ENCODE measurements around the gene CABP5.
A peak's percentile ranks its signal among the peaks of the same experiment; 100 is the strongest.
"Not testable (repeated sequence)": the region's sequence is repeated elsewhere in the genome, so short reads cannot be mapped to it uniquely, and the experiment has no call there.

Gene CABP5

GRCh38 chr19:48043675-48044258 lies at the start of gene CABP5:
Gene CABP5, minus strand, starts transcription at chr19:48044079. Its CDS starts 157 bp downstream, at chr19:48043922.
- no peaks in the 10 kb centered on the region for H3K36me3 ChIP-seq (ENCODE audit: insufficient read depth, low read length)
- no peaks in the 10 kb centered on the region for H3K9me3 ChIP-seq (ENCODE audit: low read length)
- H3K4me1 ChIP-seq (ENCODE audit: insufficient read depth, low read length): no peaks in the 10 kb centered on the region
- H2AFZ ChIP-seq (ENCODE audit: low read depth, low read length): no peak within 1 kb of the TSS
- H3K27me3 ChIP-seq (ENCODE audit: insufficient read depth, low read length): no peaks in the 10 kb centered on the region
- no peak within 1 kb of the TSS for H3K4me3 ChIP-seq (ENCODE audit: low read length)

- not testable (repeated sequence) for H2AFZ ChIP-seq (ENCODE audit: low read depth, low read length); H3K4me3 ChIP-seq (ENCODE audit: low read length); H3K9me3 ChIP-seq (ENCODE audit: low read length); H3K4me1 ChIP-seq (ENCODE audit: insufficient read depth, low read length); H3K36me3 ChIP-seq (ENCODE audit: insufficient read depth, low read length); H3K27me3 ChIP-seq (ENCODE audit: insufficient read depth, low read length)
These were observed 47.3 kb upstream of the CABP5 start for GRCh38 chr19:48091111-48091718.

GRCh38 chr19:48090281-48090802 lies 46.5 kb upstream of the CABP5 start:
- no peaks in the 10 kb centered on the region for H3K36me3 ChIP-seq (ENCODE audit: insufficient read depth, low read length)
- no peaks in the 10 kb centered on the region for H3K27me3 ChIP-seq (ENCODE audit: insufficient read depth, low read length)
- H3K4me1 ChIP-seq (ENCODE audit: insufficient read depth, low read length): peaks cover 2% of the 10 kb centered on the region
- H3K4me3 ChIP-seq (ENCODE audit: low read length): no peak overlapping the region
- H2AFZ ChIP-seq (ENCODE audit: low read depth, low read length): no peak overlapping the region
- no peaks in the 10 kb centered on the region for H3K9me3 ChIP-seq (ENCODE audit: low read length)

GRCh38 chr19:48088991-48089390 lies 45.1 kb upstream of the CABP5 start:
- H2AFZ ChIP-seq (ENCODE audit: low read depth, low read length); H3K4me3 ChIP-seq (ENCODE audit: low read length); H3K36me3 ChIP-seq (ENCODE audit: insufficient read depth, low read length); H3K27me3 ChIP-seq (ENCODE audit: insufficient read depth, low read length); H3K9me3 ChIP-seq (ENCODE audit: low read length); H3K4me1 ChIP-seq (ENCODE audit: insufficient read depth, low read length): not testable (repeated sequence)

- Histone ChIP-seq H3K9me3 (ENCODE audit: low read length) (no peaks in the 10 kb centered on the region), H3K4me3 (ENCODE audit: low read length) (no peak overlapping the region), H3K27me3 (ENCODE audit: insufficient read depth, low read length) (no peaks in the 10 kb centered on the region), H3K4me1 (ENCODE audit: insufficient read depth, low read length) (peaks cover 7% of the 10 kb centered on the region), H3K36me3 (ENCODE audit: insufficient read depth, low read length) (no peaks in the 10 kb centered on the region), H2AFZ (ENCODE audit: low read depth, low read length) (no peak overlapping the region)
These were observed 42.3 kb upstream of the CABP5 start for GRCh38 chr19:48085904-48086864.

GRCh38 chr19:48085076-48085475 lies 41.2 kb upstream of the CABP5 start:
- no peaks in the 10 kb centered on the region for H3K36me3 ChIP-seq (ENCODE audit: insufficient read depth, low read length)
- no peak overlapping the region for H3K4me3 ChIP-seq (ENCODE audit: low read length)
- H2AFZ ChIP-seq (ENCODE audit: low read depth, low read length): peak overlapping the region; percentile 21
- H3K4me1 ChIP-seq (ENCODE audit: insufficient read depth, low read length): peaks cover 7% of the 10 kb centered on the region
- no peaks in the 10 kb centered on the region for H3K9me3 ChIP-seq (ENCODE audit: low read length)
- H3K27me3 ChIP-seq (ENCODE audit: insufficient read depth, low read length): no peaks in the 10 kb centered on the region

- Histone ChIP-seq H3K9me3 (ENCODE audit: low read length) (no peaks in the 10 kb centered on the region), H3K36me3 (ENCODE audit: insufficient read depth, low read length) (no peaks in the 10 kb centered on the region), H3K27me3 (ENCODE audit: insufficient read depth, low read length) (no peaks in the 10 kb centered on the region), H3K4me1 (ENCODE audit: insufficient read depth, low read length) (peaks cover 7% of the 10 kb centered on the region), H3K4me3 (ENCODE audit: low read length) (no peak overlapping the region), H2AFZ (ENCODE audit: low read depth, low read length) (no peak overlapping the region)
These were observed 37.2 kb upstream of the CABP5 start for GRCh38 chr19:48081106-48081505.

- H3K4me3 ChIP-seq (ENCODE audit: low read length); H3K4me1 ChIP-seq (ENCODE audit: insufficient read depth, low read length); H3K36me3 ChIP-seq (ENCODE audit: insufficient read depth, low read length); H3K9me3 ChIP-seq (ENCODE audit: low read length); H2AFZ ChIP-seq (ENCODE audit: low read depth, low read length); H3K27me3 ChIP-seq (ENCODE audit: insufficient read depth, low read length): not testable (repeated sequence)
These were observed 26.4 kb upstream of the CABP5 start for GRCh38 chr19:48070177-48070769.

- H2AFZ ChIP-seq (ENCODE audit: low read depth, low read length): no peak overlapping the region
- no peaks in the 10 kb centered on the region for H3K36me3 ChIP-seq (ENCODE audit: insufficient read depth, low read length)
- H3K4me1 ChIP-seq (ENCODE audit: insufficient read depth, low read length): no peaks in the 10 kb centered on the region
- no peak overlapping the region for H3K4me3 ChIP-seq (ENCODE audit: low read length)
- no peaks in the 10 kb centered on the region for H3K27me3 ChIP-seq (ENCODE audit: insufficient read depth, low read length)
- H3K9me3 ChIP-seq (ENCODE audit: low read length): no peaks in the 10 kb centered on the region
These were observed 25.6 kb upstream of the CABP5 start for GRCh38 chr19:48069435-48069834.

- Histone ChIP-seq H2AFZ (ENCODE audit: low read depth, low read length) (no peak overlapping the region), H3K4me3 (ENCODE audit: low read length) (no peak overlapping the region), H3K27me3 (ENCODE audit: insufficient read depth, low read length) (no peaks in the 10 kb centered on the region), H3K9me3 (ENCODE audit: low read length) (no peaks in the 10 kb centered on the region), H3K36me3 (ENCODE audit: insufficient read depth, low read length) (no peaks in the 10 kb centered on the region), H3K4me1 (ENCODE audit: insufficient read depth, low read length) (no peaks in the 10 kb centered on the region)
These were observed 20.6 kb upstream of the CABP5 start for GRCh38 chr19:48064509-48064908.

GRCh38 chr19:48061401-48062344 lies 17.8 kb upstream of the CABP5 start:
- no peaks in the 10 kb centered on the region for H3K9me3 ChIP-seq (ENCODE audit: low read length)
- H3K4me3 ChIP-seq (ENCODE audit: low read length): no peak overlapping the region
- H2AFZ ChIP-seq (ENCODE audit: low read depth, low read length): no peak overlapping the region
- H3K27me3 ChIP-seq (ENCODE audit: insufficient read depth, low read length): no peaks in the 10 kb centered on the region
- H3K4me1 ChIP-seq (ENCODE audit: insufficient read depth, low read length): no peaks in the 10 kb centered on the region
- H3K36me3 ChIP-seq (ENCODE audit: insufficient read depth, low read length): no peaks in the 10 kb centered on the region

GRCh38 chr19:48060381-48060780 lies 16.5 kb upstream of the CABP5 start:
- no peak overlapping the region for H3K4me3 ChIP-seq (ENCODE audit: low read length)
- H3K4me1 ChIP-seq (ENCODE audit: insufficient read depth, low read length): no peaks in the 10 kb centered on the region
- no peaks in the 10 kb centered on the region for H3K27me3 ChIP-seq (ENCODE audit: insufficient read depth, low read length)
- no peaks in the 10 kb centered on the region for H3K9me3 ChIP-seq (ENCODE audit: low read length)
- no peak overlapping the region for H2AFZ ChIP-seq (ENCODE audit: low read depth, low read length)
- no peaks in the 10 kb centered on the region for H3K36me3 ChIP-seq (ENCODE audit: insufficient read depth, low read length)

All from neuron (in vitro differentiated cells).